Osteoblast (primary cell): ENCODE measurements around the gene SFTA2. TPM values are rescaled to one million over a fixed set of nuclear protein-coding genes. Genes with fewer than 3 reads are reported as not detected.

Source experiments
- DNase-seq: peaks from one replicate; pipeline ENCODE4 v3.0.0; 2011; ENCODE audit warnings: low spot score, mixed read lengths; ENCODE audit not compliant: insufficient read length; ENCODE audit errors: missing footprints
- H2AFZ ChIP-seq: 2 replicates; pipeline ENCODE4 v1.6.0; 2011; ENCODE audit warnings: mild to moderate bottlenecking, low read length
- H3K27ac ChIP-seq: 2 replicates; pipeline ENCODE4 v1.5.1; 2011; ENCODE audit warnings: mild to moderate bottlenecking, low read depth, low read length, moderate library complexity
- H3K27me3 ChIP-seq: 2 replicates; pipeline ENCODE4 v1.6.0; 2012; ENCODE audit warnings: mild to moderate bottlenecking, control low read depth, inconsistent platforms, low read length, moderate library complexity; ENCODE audit not compliant: insufficient read depth
- H3K36me3 ChIP-seq: 2 replicates; pipeline ENCODE4 v1.5.1; 2011; ENCODE audit warnings: mild to moderate bottlenecking, low read length, control low read depth, moderate library complexity; ENCODE audit not compliant: insufficient read depth
- H3K4me1 ChIP-seq: 2 replicates; pipeline ENCODE4 v1.5.1; 2011; ENCODE audit warnings: mild to moderate bottlenecking, low read length, control low read depth, moderate library complexity; ENCODE audit not compliant: insufficient read depth
- H3K4me2 ChIP-seq: 2 replicates; pipeline ENCODE4 v1.6.0; 2011; ENCODE audit warnings: mild to moderate bottlenecking, low read length; ENCODE audit not compliant: insufficient read depth
- H3K4me3 ChIP-seq: fragments of 200-600 bp; sonication (generic); 3 replicates; pipeline ENCODE4 v1.5.1; 2012; ENCODE audit warnings: mild to moderate bottlenecking, low read length, inconsistent platforms; ENCODE audit not compliant: insufficient read depth
- H3K79me2 ChIP-seq: 2 replicates; pipeline ENCODE4 v1.6.0; 2012; ENCODE audit warnings: mild to moderate bottlenecking, low read length, control low read depth, inconsistent platforms; ENCODE audit not compliant: insufficient read depth
- H3K9me3 ChIP-seq: 2 replicates; pipeline ENCODE4 v1.5.1; 2011; ENCODE audit warnings: low read depth, low read length, control low read depth
- H4K20me1 ChIP-seq: 2 replicates; pipeline ENCODE4 v1.6.0; 2012; ENCODE audit warnings: mild to moderate bottlenecking, low read length, control low read depth; ENCODE audit not compliant: insufficient read depth
- total RNA-seq: library from RNA; depleted of rRNA; stranded (reverse); fragments of >200 nt; gene quantifications from 2 replicates; pipeline ENCODE4 v1.2.3, GENCODE V29; 2012
- TF ChIP-seq, protein P1 (sequence below): IDR thresholded peaks from 2 replicates; pipeline ENCODE4 v1.5.1; 2011; ENCODE audit warnings: mild to moderate bottlenecking, low read depth, low read length, moderate library complexity; ENCODE audit errors: extremely low read depth

SFTA2 gene
- total RNA-seq, 1 donor: not detected

- Histone ChIP-seq H3K27ac (no peak overlapping the region), H4K20me1 (no peaks in the 10 kb centered on the region), H2AFZ (no peak overlapping the region), H3K4me2 (no peak overlapping the region), H3K4me1 (peaks cover 4% of the 10 kb centered on the region), H3K9me3 (no peaks in the 10 kb centered on the region), H3K79me2 (no peaks in the 10 kb centered on the region), H3K36me3 (no peaks in the 10 kb centered on the region), H3K27me3 (peaks cover 21% of the 10 kb centered on the region), H3K4me3 (no peak overlapping the region)
- no peak for DNase-seq
- TF ChIP-seq, protein P1, sequence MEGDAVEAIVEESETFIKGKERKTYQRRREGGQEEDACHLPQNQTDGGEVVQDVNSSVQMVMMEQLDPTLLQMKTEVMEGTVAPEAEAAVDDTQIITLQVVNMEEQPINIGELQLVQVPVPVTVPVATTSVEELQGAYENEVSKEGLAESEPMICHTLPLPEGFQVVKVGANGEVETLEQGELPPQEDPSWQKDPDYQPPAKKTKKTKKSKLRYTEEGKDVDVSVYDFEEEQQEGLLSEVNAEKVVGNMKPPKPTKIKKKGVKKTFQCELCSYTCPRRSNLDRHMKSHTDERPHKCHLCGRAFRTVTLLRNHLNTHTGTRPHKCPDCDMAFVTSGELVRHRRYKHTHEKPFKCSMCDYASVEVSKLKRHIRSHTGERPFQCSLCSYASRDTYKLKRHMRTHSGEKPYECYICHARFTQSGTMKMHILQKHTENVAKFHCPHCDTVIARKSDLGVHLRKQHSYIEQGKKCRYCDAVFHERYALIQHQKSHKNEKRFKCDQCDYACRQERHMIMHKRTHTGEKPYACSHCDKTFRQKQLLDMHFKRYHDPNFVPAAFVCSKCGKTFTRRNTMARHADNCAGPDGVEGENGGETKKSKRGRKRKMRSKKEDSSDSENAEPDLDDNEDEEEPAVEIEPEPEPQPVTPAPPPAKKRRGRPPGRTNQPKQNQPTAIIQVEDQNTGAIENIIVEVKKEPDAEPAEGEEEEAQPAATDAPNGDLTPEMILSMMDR: no peak
Measured at GRCh38 chr6:30937265-30937664, 5.3 kb upstream of the SFTA2 start.

- no peak overlapping the region for H2AFZ ChIP-seq
Measured at GRCh38 chr6:30935018-30935417, 3.0 kb upstream of the SFTA2 start.

DNA sequence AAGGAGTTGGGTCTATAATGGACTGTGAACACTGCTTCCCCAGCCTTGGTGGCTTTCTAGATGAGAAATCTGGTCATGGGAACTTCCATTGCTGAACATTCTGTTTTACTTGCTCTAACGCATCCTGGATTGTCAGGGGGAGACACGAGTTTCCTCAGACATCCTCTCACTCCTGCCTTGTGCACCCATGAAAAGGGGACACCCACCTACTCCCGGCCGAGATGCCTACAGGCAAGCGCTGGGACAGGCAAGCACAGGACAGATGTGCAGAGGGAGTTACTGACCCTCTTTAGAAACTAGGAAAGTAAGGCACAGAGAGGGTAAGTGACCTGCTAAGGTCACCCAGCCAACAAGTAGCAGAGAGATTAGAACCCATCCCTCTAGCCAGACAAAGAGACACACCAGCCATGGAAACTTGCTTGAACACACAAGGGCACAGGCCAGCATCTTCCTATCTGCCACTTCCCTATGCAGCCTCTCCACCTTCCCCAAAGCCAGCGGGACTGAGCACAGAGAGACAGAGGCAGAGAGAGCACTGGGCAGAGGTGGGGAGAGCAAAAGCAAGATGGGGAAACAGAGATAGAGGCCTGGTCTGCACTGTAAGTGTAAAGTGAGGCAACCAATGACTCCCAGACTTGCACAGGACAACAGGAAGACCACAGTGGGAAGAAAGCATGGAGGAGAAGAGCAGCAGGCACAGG lies 845 bp upstream of the SFTA2 start:
- H3K27me3 ChIP-seq: peaks cover 4% of the 10 kb centered on the region

More at GRCh38 chr6:30935018-30935417, 3.0 kb upstream of the SFTA2 start:
- Histone ChIP-seq H3K27me3 (peaks cover 9% of the 10 kb centered on the region), H4K20me1 (no peaks in the 10 kb centered on the region), H3K4me1 (no peaks in the 10 kb centered on the region), H3K36me3 (no peaks in the 10 kb centered on the region), H3K4me3 (no peak overlapping the region), H3K27ac (no peak overlapping the region), H3K4me2 (no peak overlapping the region), H3K79me2 (no peaks in the 10 kb centered on the region), H3K9me3 (no peaks in the 10 kb centered on the region)
- TF ChIP-seq, protein P1: no peak
- no peak for DNase-seq

GRCh38 chr6:30931272-30931671 lies 698 bp downstream of the SFTA2 start:
- H3K4me3 ChIP-seq: no peak overlapping the region

More for the DNA sequence above, 845 bp upstream of the SFTA2 start:
- H3K4me2 ChIP-seq: no peak overlapping the region
- no peaks in the 10 kb centered on the region for H3K79me2 ChIP-seq
- H3K27ac ChIP-seq: no peak overlapping the region
- no peak overlapping the region for H2AFZ ChIP-seq
- H3K4me1 ChIP-seq: no peaks in the 10 kb centered on the region
- H3K4me3 ChIP-seq: no peak overlapping the region
- no peaks in the 10 kb centered on the region for H3K9me3 ChIP-seq
- TF ChIP-seq, protein P1: no peak
- H4K20me1 ChIP-seq: no peaks in the 10 kb centered on the region
- peak; percentile 66 for DNase-seq
- H3K36me3 ChIP-seq: no peaks in the 10 kb centered on the region

More at GRCh38 chr6:30931272-30931671, 698 bp downstream of the SFTA2 start:
- no peaks in the 10 kb centered on the region for H3K27me3 ChIP-seq
- H3K4me2 ChIP-seq: no peak overlapping the region
- H3K79me2 ChIP-seq: no peaks in the 10 kb centered on the region
- no peaks in the 10 kb centered on the region for H3K9me3 ChIP-seq
- H3K36me3 ChIP-seq: peaks cover 2% of the 10 kb centered on the region
- H2AFZ ChIP-seq: no peak overlapping the region
- TF ChIP-seq, protein P1: no peak
- H3K27ac ChIP-seq: no peak overlapping the region
- H4K20me1 ChIP-seq: no peaks in the 10 kb centered on the region
- no peaks in the 10 kb centered on the region for H3K4me1 ChIP-seq
- DNase-seq: no peak
